DMS 273 (cell line): ENCODE data around the gene PLEKHA6.

Experiments used
- DNase-seq: peaks from one replicate; lab custom pipeline; 2025; ENCODE audit not compliant: unreplicated experiment; lab: John Stamatoyannopoulos, UW

The PLEKHA6 gene, protein sequence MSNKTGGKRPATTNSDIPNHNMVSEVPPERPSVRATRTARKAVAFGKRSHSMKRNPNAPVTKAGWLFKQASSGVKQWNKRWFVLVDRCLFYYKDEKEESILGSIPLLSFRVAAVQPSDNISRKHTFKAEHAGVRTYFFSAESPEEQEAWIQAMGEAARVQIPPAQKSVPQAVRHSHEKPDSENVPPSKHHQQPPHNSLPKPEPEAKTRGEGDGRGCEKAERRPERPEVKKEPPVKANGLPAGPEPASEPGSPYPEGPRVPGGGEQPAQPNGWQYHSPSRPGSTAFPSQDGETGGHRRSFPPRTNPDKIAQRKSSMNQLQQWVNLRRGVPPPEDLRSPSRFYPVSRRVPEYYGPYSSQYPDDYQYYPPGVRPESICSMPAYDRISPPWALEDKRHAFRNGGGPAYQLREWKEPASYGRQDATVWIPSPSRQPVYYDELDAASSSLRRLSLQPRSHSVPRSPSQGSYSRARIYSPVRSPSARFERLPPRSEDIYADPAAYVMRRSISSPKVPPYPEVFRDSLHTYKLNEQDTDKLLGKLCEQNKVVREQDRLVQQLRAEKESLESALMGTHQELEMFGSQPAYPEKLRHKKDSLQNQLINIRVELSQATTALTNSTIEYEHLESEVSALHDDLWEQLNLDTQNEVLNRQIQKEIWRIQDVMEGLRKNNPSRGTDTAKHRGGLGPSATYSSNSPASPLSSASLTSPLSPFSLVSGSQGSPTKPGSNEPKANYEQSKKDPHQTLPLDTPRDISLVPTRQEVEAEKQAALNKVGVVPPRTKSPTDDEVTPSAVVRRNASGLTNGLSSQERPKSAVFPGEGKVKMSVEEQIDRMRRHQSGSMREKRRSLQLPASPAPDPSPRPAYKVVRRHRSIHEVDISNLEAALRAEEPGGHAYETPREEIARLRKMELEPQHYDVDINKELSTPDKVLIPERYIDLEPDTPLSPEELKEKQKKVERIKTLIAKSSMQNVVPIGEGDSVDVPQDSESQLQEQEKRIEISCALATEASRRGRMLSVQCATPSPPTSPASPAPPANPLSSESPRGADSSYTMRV

DNA sequence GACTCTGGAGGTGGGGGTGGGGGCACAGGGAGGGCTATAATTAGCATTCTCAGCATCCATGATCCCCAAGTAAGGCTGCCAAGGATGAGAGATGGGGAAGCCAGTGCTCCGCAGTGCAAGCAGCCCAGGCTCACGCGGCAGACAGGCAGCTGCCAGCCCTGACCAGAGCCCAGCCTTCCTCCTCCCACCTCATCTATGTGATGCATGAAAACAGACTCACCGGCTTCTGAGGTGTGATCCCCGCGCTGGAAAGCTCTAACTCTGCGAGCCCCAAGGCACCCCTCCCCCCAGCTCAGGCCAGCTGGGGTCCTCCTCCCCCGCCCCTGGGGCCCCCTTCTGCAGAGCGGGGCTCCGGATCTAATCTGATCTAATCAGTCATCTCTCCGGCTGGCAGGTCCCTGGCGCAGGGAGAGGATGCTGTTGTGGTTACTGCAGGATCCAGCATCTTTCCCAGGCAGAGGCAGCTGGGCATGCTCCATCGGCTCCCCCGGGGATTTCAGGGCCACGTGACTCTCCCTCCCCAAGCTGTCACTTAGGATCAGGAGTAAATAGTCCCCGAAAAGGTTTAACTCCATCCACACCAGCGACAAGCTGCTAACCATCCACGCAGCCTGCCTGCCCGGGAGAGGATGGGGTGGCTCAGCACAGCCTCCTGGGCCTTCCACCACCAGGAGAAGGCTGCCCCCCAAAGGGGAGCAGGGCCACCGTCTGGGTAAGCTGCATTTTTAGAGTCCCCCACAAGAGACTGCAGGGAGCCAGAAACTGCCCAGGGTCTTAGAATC, at the start of gene PLEKHA6:
Gene PLEKHA6 (minus strand): TSS at position 456 of the 782 bp plus-strand sequence. CDS start 86,202 bp downstream, outside the sequence.
- peak; percentile 97 for DNase-seq

GRCh38 chr1:204409123-204409522, 49.4 kb upstream of the PLEKHA6 start:
- peak; percentile 36 for DNase-seq

- no peak for DNase-seq
These were observed 48.9 kb upstream of the PLEKHA6 start for GRCh38 chr1:204408602-204409001.

DNA sequence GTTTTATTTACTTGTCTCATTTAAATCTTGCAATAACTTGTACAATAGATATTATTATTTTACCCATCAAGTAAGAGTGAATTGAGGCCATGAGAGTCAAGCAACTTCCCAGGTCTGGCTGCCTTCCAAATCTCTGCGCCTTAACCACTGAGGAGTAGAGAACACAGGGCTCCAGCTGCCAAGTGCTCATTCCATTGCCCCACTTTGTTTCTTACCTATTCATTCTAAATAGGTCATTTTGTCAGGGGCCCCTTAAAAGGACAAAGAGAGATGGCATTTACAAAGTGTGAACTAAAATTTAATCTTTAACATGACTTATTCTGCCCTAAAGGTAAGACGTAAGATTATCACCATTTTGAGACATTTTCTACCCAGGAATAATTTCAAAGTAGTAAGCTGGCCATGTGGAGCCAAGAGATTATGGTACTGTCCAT, 48.4 kb upstream of the PLEKHA6 start:
- DNase-seq = peak; percentile 89

- no peak for DNase-seq
These were observed 47.7 kb upstream of the PLEKHA6 start for GRCh38 chr1:204407295-204407971.

GRCh38 chr1:204406621-204407020, 46.9 kb upstream of the PLEKHA6 start:
- no peak for DNase-seq

- no peak for DNase-seq
These were observed 46.3 kb upstream of the PLEKHA6 start for GRCh38 chr1:204405988-204406387.

DNA sequence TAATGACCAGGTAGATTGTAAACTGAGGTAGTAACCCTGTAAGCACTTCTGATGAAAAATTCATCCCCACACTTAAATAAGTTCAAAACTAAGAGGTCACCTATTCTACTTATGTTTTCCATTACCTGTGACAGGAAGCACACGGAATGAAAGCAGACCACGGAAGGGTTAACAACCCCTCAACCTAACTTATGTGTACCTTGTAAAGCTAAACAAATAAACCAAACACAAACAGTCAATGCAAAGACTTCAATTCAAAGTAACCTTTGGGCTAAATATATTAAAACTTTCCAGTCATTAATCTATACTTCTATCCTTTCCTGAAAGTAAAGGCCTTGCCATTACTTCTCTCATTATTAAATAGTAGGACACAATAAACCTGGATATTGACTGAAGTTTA, 44.9 kb upstream of the PLEKHA6 start:
- no peak for DNase-seq

DNA sequence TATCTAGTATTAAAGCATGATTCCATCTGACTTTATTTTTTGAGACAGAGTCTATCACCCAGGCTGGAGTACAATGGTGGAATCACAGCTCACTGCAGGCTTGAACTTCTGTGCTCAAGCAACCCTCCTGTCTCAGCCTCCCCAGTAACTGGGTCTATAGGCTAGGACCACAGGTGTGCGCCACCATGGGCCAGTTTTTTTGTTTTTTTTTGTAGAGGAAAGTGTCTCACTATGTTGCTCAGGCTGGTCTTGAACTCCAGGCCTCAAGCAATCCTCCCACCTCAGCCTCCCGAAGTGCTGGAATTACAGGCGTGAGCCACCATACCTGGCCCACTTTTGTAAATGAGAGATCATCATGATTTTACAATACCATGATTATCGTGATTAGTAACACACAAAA, 42.7 kb upstream of the PLEKHA6 start:
- DNase-seq = no peak

- no peak for DNase-seq
These were observed 42.0 kb upstream of the PLEKHA6 start for GRCh38 chr1:204401730-204402129.

GRCh38 chr1:204400882-204401510, 41.3 kb upstream of the PLEKHA6 start:
- no peak for DNase-seq

GRCh38 chr1:204398197-204399125, 38.7 kb upstream of the PLEKHA6 start:
- peak; percentile 97 for DNase-seq

GRCh38 chr1:204396015-204396583, 36.4 kb upstream of the PLEKHA6 start:
- no peak for DNase-seq

DNA sequence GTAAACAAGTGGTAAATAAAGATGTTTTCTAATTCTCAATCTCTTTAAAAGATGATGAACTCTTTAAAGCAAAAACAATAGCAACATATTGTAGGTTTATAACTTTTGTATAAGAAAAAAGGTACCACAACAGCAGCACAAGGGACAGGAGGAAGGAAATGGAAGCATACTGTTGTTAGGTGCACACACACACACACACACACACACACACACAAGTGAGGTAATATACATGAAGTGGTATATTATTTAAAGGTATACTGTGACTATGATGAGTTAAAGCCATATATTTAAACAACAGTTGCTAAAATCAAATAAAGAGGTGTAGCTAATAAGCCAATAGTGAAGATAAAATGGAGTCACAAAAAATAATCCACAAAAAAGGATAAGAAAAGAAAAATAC, 31.9 kb upstream of the PLEKHA6 start:
- no peak for DNase-seq

DNA sequence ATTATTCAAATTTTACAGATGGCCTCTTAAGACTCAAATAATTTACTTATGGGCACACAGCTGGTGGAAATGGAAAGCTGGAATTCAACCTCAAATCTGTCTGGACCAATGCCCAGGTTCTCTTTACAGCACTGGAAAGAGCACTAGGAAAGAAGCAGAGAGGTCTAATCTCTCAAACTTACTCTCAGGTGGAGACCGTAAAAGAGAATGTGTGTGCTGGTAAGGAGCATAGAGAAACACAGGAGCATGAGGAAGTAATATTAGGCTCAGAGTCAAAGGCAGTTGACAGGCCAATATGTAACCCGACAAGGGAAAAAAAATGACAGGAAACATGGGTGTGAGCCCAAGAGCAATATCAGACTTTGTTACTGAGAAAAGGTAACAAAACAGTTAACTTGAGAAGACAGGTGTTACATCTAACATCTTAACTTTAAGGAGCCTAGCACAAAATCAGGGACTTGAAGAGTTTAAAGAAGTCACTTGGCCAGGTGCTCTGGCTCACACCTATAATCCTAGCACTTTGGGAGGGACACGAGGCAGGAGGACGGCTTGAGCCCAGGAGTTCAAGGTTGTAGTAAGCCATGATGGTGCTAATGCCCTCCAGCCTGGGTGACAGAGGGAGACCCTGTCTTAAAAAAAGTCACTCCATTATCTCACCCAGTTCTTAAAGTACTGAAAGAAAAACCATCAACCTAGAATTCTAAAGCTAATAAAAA, 31.2 kb upstream of the PLEKHA6 start:
- DNase-seq = peak; percentile 69

GRCh38 chr1:204385727-204386126, 26.0 kb upstream of the PLEKHA6 start:
- DNase-seq = no peak

DNA sequence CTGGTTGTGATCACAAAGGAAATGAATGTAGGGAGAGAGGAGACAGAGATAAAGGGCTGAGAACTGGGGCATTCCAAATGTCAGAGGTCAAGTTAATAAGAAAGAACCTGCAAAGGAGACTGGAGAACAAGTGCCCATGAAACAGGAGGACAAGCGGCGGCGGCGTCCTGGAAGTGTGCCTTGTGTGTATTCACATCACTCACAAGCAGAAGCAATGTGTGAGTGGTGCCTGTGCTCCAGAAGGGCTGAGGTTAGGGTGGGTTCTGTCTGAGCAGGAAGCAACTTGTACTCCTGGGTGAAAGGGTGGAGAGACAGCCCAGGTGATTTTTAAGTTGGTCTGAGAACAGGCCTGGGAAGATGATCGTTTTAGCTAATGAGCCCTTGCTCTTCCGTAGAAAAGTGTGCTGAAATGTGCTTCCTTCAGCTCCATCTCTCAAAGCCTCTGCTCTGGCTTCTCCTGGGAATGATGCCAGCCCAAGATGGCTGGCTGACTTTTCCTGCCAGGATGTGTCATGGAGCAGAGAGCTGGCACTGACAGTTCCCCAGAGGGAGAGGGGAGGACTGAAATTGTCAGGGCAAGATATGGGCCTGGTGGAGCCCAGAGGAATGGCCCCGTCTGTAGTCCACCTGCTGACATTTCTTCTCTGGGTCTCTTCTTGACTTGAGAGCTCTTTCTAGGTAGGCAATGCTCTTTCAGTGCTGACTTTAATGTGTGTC, 25.1 kb upstream of the PLEKHA6 start:
- DNase-seq = peak; percentile 75
